G401.6 (cell line): ENCODE measurements around the gene CARMIL3.

Source experiments
- FAIRE-seq: peaks from 2 replicates; lab custom pipeline; 2012; peaks lifted over from hg19 to GRCh38; lab: Jason Lieb, UNC

The CARMIL3 gene

GRCh38 chr14:24117179-24117578 is 65.4 kb downstream of the CARMIL3 start:
- FAIRE-seq: no peak
